DMS79 (cell line): ENCODE data around the gene VWA3B.
"Not testable (repeated sequence)": the region's sequence is repeated elsewhere in the genome, so short reads cannot be mapped to it uniquely, and the experiment has no call there.

Source experiments
- DNase-seq: peaks from one replicate; lab custom pipeline; 2025; lab: John Stamatoyannopoulos, UW

VWA3B gene

GRCh38 chr2:98130073-98130472 is 43.1 kb downstream of the VWA3B start:
- not testable (repeated sequence) for DNase-seq

- DNase-seq, result peak; percentile 11
Measured at GRCh38 chr2:98134172-98135005, 47.4 kb downstream of the VWA3B start.

GRCh38 chr2:98137196-98137595 is 50.2 kb downstream of the VWA3B start:
- no peak for DNase-seq

- DNase-seq, result not testable (repeated sequence)
Measured at GRCh38 chr2:98138978-98139377, 52.0 kb downstream of the VWA3B start.

GRCh38 chr2:98140210-98140609 is 53.2 kb downstream of the VWA3B start:
- DNase-seq, result no peak

- no peak for DNase-seq
Measured at GRCh38 chr2:98142106-98142791, 55.3 kb downstream of the VWA3B start.

- DNase-seq, result no peak
Measured at GRCh38 chr2:98145070-98145469, 58.1 kb downstream of the VWA3B start.

- not testable (repeated sequence) for DNase-seq
Measured at GRCh38 chr2:98147900-98148299, 60.9 kb downstream of the VWA3B start.

GRCh38 chr2:98148595-98149332 is 61.8 kb downstream of the VWA3B start:
- DNase-seq, result no peak

GRCh38 chr2:98149333-98149697 is 62.3 kb downstream of the VWA3B start:
- DNase-seq, result no peak

- no peak for DNase-seq
Measured at GRCh38 chr2:98153481-98153880, 66.5 kb downstream of the VWA3B start.

GRCh38 chr2:98155291-98155690 is 68.3 kb downstream of the VWA3B start:
- no peak for DNase-seq

- no peak for DNase-seq
Measured at GRCh38 chr2:98155716-98156115, 68.7 kb downstream of the VWA3B start.

GRCh38 chr2:98156304-98156703 is 69.3 kb downstream of the VWA3B start:
- DNase-seq, result no peak

- no peak for DNase-seq
Measured at GRCh38 chr2:98157557-98157956, 70.6 kb downstream of the VWA3B start.

- no peak for DNase-seq
Measured at GRCh38 chr2:98158305-98158704, 71.3 kb downstream of the VWA3B start.

GRCh38 chr2:98160554-98160953 is 73.6 kb downstream of the VWA3B start:
- DNase-seq, result no peak

- DNase-seq, result no peak
Measured at GRCh38 chr2:98161186-98161585, 74.2 kb downstream of the VWA3B start.

GRCh38 chr2:98164256-98164655 is 77.3 kb downstream of the VWA3B start:
- no peak for DNase-seq

- no peak for DNase-seq
Measured at GRCh38 chr2:98165516-98166071, 78.6 kb downstream of the VWA3B start.

- no peak for DNase-seq
Measured at GRCh38 chr2:98167916-98168315, 80.9 kb downstream of the VWA3B start.

GRCh38 chr2:98170076-98170475 is 83.1 kb downstream of the VWA3B start:
- DNase-seq, result no peak
